Neural cell (in vitro differentiated cells): ENCODE measurements around the gene CACNG6.

Source experiments
- EP300 ChIP-seq: fragments of 450-650 bp; conservative IDR thresholded peaks from 2 replicates; pipeline ENCODE4 v1.6.1; 2014; ENCODE audit warnings: antibody characterized with exemption, mild to moderate bottlenecking, moderate library complexity; ENCODE audit not compliant: poor library complexity, severe bottlenecking
- EZH2 ChIP-seq: fragments of 200-600, 300-800 bp; shearing (Covaris generic), sonication (generic); IDR thresholded peaks from 2 replicates; pipeline ENCODE4 v1.6.1; 2014; ENCODE audit warnings: antibody characterized with exemption, low read length, borderline replicate concordance, mild to moderate bottlenecking; ENCODE audit not compliant: insufficient read depth, poor library complexity, severe bottlenecking
- POLR2AphosphoS5 ChIP-seq: IDR thresholded peaks from 2 replicates; pipeline ENCODE4 v1.6.1; 2012
- RAD21 ChIP-seq: fragments of 450-650 bp; conservative IDR thresholded peaks from 2 replicates; pipeline ENCODE4 v1.6.1; 2014; ENCODE audit warnings: antibody characterized with exemption, mild to moderate bottlenecking, moderate library complexity
- TAF1 ChIP-seq: IDR thresholded peaks from 2 replicates; pipeline ENCODE4 v1.6.1; 2012; ENCODE audit warnings: low read depth
- TF ChIP-seq, protein P1 (sequence below): fragments of 450-650 bp; IDR thresholded peaks from 2 replicates; pipeline ENCODE4 v1.5.1; 2014; ENCODE audit warnings: antibody characterized with exemption, mild to moderate bottlenecking, moderate library complexity; ENCODE audit not compliant: poor library complexity, severe bottlenecking
- TF ChIP-seq, protein P2 (sequence below): IDR thresholded peaks from 2 replicates; pipeline ENCODE4 v1.6.1; 2012; ENCODE audit warnings: borderline replicate concordance

DNA sequence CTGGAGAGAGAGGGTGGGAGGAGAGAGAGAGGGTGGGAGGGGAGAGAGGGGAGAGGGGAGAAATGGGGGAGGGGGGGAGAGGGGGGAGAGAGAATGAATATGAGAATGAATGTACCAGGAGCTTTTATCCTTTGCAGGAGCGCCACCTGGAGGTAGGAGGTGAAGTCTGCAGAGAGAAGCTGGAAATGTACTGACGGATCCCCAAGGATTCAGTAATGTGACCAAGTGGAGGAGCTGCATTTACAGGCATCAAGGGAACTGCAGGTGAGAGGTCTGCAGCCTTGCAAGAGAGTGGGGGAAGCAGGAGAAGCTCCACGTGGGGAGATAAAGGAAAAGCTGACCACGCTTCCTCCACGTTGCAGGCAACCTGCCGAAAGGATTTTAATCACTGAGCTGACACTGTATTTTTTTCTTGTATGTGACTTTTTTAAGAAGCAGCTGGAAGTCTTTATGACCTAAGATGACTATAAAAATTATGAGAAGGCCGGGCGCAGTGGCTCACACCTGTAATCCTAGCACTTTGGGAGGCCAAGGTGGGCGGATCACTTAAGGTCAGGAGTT is 38.6 kb downstream of the CACNG6 start:
- TF ChIP-seq TAF1 (no peak), EZH2 (no peak), POLR2AphosphoS5 (no peak), RAD21 (peak; percentile 45), EP300 (no peak)
- TF ChIP-seq, protein P1, sequence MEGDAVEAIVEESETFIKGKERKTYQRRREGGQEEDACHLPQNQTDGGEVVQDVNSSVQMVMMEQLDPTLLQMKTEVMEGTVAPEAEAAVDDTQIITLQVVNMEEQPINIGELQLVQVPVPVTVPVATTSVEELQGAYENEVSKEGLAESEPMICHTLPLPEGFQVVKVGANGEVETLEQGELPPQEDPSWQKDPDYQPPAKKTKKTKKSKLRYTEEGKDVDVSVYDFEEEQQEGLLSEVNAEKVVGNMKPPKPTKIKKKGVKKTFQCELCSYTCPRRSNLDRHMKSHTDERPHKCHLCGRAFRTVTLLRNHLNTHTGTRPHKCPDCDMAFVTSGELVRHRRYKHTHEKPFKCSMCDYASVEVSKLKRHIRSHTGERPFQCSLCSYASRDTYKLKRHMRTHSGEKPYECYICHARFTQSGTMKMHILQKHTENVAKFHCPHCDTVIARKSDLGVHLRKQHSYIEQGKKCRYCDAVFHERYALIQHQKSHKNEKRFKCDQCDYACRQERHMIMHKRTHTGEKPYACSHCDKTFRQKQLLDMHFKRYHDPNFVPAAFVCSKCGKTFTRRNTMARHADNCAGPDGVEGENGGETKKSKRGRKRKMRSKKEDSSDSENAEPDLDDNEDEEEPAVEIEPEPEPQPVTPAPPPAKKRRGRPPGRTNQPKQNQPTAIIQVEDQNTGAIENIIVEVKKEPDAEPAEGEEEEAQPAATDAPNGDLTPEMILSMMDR: peak; percentile 40
- TF ChIP-seq, protein P2, sequence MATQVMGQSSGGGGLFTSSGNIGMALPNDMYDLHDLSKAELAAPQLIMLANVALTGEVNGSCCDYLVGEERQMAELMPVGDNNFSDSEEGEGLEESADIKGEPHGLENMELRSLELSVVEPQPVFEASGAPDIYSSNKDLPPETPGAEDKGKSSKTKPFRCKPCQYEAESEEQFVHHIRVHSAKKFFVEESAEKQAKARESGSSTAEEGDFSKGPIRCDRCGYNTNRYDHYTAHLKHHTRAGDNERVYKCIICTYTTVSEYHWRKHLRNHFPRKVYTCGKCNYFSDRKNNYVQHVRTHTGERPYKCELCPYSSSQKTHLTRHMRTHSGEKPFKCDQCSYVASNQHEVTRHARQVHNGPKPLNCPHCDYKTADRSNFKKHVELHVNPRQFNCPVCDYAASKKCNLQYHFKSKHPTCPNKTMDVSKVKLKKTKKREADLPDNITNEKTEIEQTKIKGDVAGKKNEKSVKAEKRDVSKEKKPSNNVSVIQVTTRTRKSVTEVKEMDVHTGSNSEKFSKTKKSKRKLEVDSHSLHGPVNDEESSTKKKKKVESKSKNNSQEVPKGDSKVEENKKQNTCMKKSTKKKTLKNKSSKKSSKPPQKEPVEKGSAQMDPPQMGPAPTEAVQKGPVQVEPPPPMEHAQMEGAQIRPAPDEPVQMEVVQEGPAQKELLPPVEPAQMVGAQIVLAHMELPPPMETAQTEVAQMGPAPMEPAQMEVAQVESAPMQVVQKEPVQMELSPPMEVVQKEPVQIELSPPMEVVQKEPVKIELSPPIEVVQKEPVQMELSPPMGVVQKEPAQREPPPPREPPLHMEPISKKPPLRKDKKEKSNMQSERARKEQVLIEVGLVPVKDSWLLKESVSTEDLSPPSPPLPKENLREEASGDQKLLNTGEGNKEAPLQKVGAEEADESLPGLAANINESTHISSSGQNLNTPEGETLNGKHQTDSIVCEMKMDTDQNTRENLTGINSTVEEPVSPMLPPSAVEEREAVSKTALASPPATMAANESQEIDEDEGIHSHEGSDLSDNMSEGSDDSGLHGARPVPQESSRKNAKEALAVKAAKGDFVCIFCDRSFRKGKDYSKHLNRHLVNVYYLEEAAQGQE: no peak
